Thoracic aorta (tissue), 2 donors: ENCODE results near the gene KCNIP1. TPM values are rescaled to one million over a fixed set of nuclear protein-coding genes. Genes with fewer than 3 reads are reported as not detected.

ENCODE experiments used
- ATAC-seq: fragments of 150-250 bp; one replicate; pipeline ENCODE4 v1.8.0; 2017; ENCODE audit warnings: low read depth; ENCODE audit not compliant: insufficient number of reproducible peaks, low FRiP score
- DNase-seq: peaks from one replicate; pipeline ENCODE4 v3.0.0-alpha.2; 2020; ENCODE audit warnings: low spot score
- H3K27ac ChIP-seq, 2 donors: fragments of 200-600 bp; sonication (generic); 1 replicate in 1 of 2; 2 replicates in 1 of 2; pipeline ENCODE4 v1.5.1; 2016; ENCODE audit warnings: mild to moderate bottlenecking in 2 of 2, moderate library complexity in 2 of 2
- H3K27me3 ChIP-seq: fragments of 200-600 bp; sonication (generic); replicated peaks from 2 replicates; pipeline ENCODE4 v1.6.0; 2016; ENCODE audit warnings: mild to moderate bottlenecking; ENCODE audit not compliant: insufficient read depth
- H3K36me3 ChIP-seq: fragments of 200-600 bp; sonication (generic); one replicate; pipeline ENCODE4 v1.5.1; 2016
- H3K4me1 ChIP-seq, 2 donors: fragments of 200-600 bp; sonication (generic); 1 replicate in 1 of 2; 2 replicates in 1 of 2; pipeline versions ENCODE4 v1.5.1 to v1.6.0; 2016; ENCODE audit warnings: low read depth in 2 of 2, mild to moderate bottlenecking in 1 of 2; ENCODE audit not compliant: control insufficient read depth in 1 of 2
- H3K4me3 ChIP-seq: fragments of 200-600 bp; sonication (generic); 2 replicates; pipeline ENCODE4 v1.5.1; 2016; ENCODE audit warnings: mild to moderate bottlenecking
- H3K9me3 ChIP-seq: fragments of 200-600 bp; sonication (generic); 2 replicates; pipeline ENCODE4 v1.5.1; 2016
- CTCF ChIP-seq: fragments of 200-600 bp; sonication (generic); IDR thresholded peaks from one replicate; pipeline ENCODE4 v1.5.1; 2019; ENCODE audit warnings: antibody characterized with exemption
- total RNA-seq, 2 donors: library from RNA; depleted of rRNA; stranded (reverse); fragments of >200 nt; gene quantifications; one replicate each; pipeline versions ENCODE4 v1.1.0 to v1.2.3, GENCODE V29; 2016

Gene KCNIP1
- total RNA-seq, 2 donors from 2014 or later = not detected

- Histone ChIP-seq H3K36me3 (no peaks in the 10 kb centered on the region), H3K27ac (no peak overlapping the region), H3K27me3 (no peaks in the 10 kb centered on the region), H3K4me3 (no peak overlapping the region), H3K9me3 (no peaks in the 10 kb centered on the region), H3K4me1 (no peaks in the 10 kb centered on the region)
- ATAC-seq = no peak
- DNase-seq = no peak
- no peak for TF ChIP-seq CTCF
Measured at GRCh38 chr5:170655920-170656319, 152.1 kb downstream of the KCNIP1 start.

GRCh38 chr5:170656346-170656745 is 152.5 kb downstream of the KCNIP1 start:
- Histone ChIP-seq H3K27ac (no peak overlapping the region), H3K36me3 (no peaks in the 10 kb centered on the region), H3K27me3 (no peaks in the 10 kb centered on the region), H3K4me3 (no peak overlapping the region), H3K4me1 (no peaks in the 10 kb centered on the region), H3K9me3 (no peaks in the 10 kb centered on the region)
- ATAC-seq (no peak), DNase-seq (no peak)
- TF ChIP-seq CTCF = no peak

- ATAC-seq = no peak
- H3K27ac ChIP-seq = no peak overlapping the region
- no peaks in the 10 kb centered on the region for H3K9me3 ChIP-seq
- H3K27me3 ChIP-seq = no peaks in the 10 kb centered on the region
- no peaks in the 10 kb centered on the region for H3K4me1 ChIP-seq
- H3K4me3 ChIP-seq = no peak overlapping the region
- no peak for DNase-seq
- H3K36me3 ChIP-seq = no peaks in the 10 kb centered on the region
- no peak for TF ChIP-seq CTCF
Measured at GRCh38 chr5:170660531-170660930, 156.7 kb downstream of the KCNIP1 start.

- H3K27ac ChIP-seq = no peak overlapping the region
- H3K36me3 ChIP-seq = no peaks in the 10 kb centered on the region
- ATAC-seq (no peak), DNase-seq (no peak)
- TF ChIP-seq CTCF = no peak
- no peaks in the 10 kb centered on the region for H3K9me3 ChIP-seq
- H3K4me1 ChIP-seq = no peaks in the 10 kb centered on the region
- no peaks in the 10 kb centered on the region for H3K27me3 ChIP-seq
- no peak overlapping the region for H3K4me3 ChIP-seq
Measured at GRCh38 chr5:170662966-170663365, 159.1 kb downstream of the KCNIP1 start.

GRCh38 chr5:170678811-170679210 is 175.0 kb downstream of the KCNIP1 start:
- DNase-seq (no peak), ATAC-seq (no peak)
- no peak overlapping the region for H3K4me3 ChIP-seq
- H3K4me1 ChIP-seq = no peaks in the 10 kb centered on the region
- no peaks in the 10 kb centered on the region for H3K9me3 ChIP-seq
- no peak overlapping the region for H3K27ac ChIP-seq
- no peak for TF ChIP-seq CTCF
- H3K36me3 ChIP-seq = no peaks in the 10 kb centered on the region
- no peaks in the 10 kb centered on the region for H3K27me3 ChIP-seq
